Measurements from ENCODE around the gene KRTAP12-4.
"Not testable (repeated sequence)": the region's sequence is repeated elsewhere in the genome, so short reads cannot be mapped to it uniquely, and the experiment has no call there.

Gene KRTAP12-4

DNA sequence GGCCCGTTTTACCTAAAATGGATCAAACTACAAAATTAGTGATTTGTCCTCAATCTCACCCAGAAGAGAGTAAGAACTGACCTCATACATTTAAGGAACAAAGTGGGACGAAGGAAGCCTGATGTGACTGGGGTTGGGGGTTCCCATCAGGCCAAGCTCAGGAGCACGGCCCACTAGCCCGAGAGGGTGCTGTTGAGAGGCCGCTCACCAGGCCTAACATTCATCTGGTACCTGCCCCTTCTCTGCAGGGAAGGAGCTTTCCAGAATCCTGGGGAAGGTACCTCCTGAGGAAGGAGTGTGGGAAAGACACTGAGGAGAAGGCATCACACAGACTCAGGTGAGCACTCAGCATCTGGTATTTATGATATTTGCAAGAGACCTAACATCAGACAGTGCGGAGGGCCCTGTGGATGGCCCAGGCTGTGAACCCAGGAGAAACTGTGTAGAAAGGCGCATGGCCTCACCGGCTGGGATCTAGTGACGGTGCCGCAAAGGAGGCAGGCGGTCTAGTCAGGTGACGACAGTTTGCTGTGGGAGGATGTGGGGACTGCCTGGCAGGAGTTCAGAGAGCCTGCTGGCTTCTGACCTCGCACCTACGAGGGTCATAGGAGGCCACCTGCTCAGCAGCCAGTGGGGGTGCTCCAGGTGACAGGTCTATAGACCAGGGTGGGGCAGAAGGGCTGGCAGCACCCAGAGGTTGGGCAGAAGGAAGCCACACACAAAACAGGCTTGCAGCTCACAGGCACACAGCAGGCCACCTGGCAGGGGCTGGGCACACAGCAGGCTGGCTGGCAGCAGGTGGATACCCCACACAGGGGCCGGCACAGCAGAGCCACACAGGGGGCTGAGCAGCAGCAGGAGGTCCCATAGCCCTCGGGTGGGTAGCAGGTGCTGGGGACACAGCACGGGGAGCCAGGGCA, 543 bp downstream of the KRTAP12-4 start:
- H3K4me3 ChIP-seq (ENCODE audit: low read length) = no peak overlapping the region
- TF ChIP-seq ZNF274 (IDR thresholded peaks at IDR 0.05; ENCODE audit: low read depth, low read length) = no peak

DNA sequence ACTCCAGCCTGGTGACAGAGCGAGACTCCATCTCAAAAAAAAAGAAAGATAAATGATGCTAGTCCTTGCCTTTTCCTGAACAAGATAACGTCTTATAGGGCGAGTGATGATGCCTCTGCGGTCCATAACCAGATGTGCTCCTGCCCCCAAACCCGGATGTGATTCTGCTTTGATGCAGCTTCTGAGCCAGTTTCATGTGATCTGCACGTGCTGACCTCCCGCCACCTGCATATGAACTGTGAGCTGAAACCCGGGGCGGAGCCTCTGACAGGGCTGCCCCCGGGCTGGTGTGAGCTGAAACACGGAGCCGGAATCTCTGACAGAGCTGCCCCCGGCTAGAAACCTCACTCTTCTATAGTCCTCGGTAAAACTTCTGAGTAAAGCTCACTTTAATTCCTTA, 1.3 kb downstream of the KRTAP12-4 start:
- no peak overlapping the region for H3K4me3 ChIP-seq (ENCODE audit: low read length)
- TF ChIP-seq ZNF274 (IDR thresholded peaks at IDR 0.05; ENCODE audit: low read depth, low read length) = no peak

DNA sequence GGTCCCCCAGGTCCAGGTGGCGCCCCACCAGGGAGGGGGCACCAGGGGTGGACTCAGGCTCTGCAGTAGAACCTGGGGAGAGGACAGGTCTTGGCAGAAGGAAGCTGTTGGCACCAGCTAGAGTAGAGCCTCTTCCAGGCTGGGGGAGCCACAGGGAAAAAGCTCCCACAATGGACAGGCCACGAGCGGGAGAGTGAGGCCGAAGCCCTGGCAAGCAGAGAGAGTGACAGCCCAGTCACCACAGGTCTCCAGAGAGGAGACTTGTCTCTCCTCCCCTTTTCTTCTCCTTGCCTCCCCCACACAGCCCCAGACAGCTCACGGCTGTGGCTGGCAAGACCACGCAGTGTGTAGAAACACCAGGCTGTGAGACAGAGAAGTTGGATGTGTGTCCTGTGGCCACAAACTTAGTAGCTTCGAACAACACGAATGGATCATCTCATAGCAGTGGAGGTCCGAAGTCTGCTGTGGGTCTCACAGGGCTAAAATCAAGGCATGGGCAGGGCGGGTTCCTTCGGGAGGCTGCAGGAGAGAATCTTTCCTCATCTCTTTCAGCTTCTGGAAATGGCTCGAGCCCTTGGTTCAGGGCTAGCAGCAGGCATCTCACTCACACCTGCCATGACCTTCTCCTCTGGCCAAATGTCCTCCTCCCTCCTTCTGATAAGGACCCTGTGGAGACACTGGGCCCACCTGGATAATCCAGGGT, 3.3 kb downstream of the KRTAP12-4 start:
- no peak overlapping the region for H3K4me3 ChIP-seq (ENCODE audit: low read length)
- no peak for TF ChIP-seq ZNF274 (IDR thresholded peaks at IDR 0.05; ENCODE audit: low read depth, low read length)

DNA sequence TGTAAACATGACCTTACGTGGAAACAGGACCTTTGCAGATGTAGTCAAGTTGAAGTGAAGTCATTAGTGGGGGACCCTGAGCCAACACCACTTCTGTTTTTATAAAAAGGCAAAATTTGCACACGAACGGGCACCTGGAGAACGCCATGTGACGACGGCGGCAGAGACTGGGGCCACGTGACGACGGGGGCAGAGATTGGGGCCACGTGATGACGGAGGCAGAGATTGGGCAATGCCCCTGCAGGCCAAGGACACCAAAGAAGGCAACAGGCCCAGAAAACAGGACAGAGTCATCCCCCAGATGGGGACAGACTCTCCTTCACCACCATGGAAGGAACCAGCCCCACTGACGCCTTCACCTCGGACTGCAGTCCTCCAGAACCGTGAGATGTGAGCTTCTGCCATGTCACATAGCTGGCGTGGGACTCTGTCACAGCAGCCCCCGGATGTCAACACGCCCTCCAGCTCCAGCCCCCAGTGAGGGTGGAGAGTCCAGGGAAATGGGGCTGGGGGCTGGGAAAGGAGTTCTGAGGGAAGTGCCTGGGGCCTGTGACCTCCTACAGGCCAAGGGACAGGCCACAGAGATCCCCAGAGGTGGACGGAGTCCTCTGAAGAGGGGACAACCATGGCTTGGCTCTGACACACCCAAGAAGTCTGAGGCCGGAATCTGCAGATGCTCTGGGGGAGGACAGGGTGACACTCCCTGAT, 4.0 kb downstream of the KRTAP12-4 start:
- H3K4me3 ChIP-seq (ENCODE audit: low read length) = no peak overlapping the region
- TF ChIP-seq ZNF274 (IDR thresholded peaks at IDR 0.05; ENCODE audit: low read depth, low read length) = no peak

DNA sequence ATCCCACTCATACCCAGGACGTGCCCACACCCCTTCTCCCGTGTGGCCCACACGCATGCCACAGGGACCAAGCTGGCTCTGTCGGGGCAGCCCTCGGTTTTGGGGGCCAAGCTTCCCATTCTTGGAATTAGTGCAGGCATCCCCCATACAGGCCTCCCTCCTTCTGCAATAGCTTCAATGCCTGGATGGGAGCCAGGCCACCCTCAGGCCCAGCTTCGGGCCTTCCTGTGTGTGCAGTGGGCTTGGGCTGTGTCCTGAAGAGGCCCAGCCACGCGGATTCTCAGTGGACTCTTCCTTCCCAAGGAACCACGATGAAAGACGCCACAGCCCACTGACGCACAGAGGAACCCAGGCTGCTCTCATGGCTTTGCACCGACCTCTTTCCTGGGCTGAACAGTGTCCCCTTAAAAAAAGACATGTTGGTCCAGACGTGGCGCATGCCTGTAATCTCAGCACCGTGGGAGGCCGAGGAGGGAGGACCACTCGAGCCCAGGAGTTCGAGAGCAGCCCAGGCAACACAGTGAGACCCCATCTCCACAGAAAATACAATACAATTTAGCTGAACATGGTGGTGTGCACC, 4.8 kb downstream of the KRTAP12-4 start:
- no peak overlapping the region for H3K4me3 ChIP-seq (ENCODE audit: low read length)
- TF ChIP-seq ZNF274 (IDR thresholded peaks at IDR 0.05; ENCODE audit: low read depth, low read length) = no peak

DNA sequence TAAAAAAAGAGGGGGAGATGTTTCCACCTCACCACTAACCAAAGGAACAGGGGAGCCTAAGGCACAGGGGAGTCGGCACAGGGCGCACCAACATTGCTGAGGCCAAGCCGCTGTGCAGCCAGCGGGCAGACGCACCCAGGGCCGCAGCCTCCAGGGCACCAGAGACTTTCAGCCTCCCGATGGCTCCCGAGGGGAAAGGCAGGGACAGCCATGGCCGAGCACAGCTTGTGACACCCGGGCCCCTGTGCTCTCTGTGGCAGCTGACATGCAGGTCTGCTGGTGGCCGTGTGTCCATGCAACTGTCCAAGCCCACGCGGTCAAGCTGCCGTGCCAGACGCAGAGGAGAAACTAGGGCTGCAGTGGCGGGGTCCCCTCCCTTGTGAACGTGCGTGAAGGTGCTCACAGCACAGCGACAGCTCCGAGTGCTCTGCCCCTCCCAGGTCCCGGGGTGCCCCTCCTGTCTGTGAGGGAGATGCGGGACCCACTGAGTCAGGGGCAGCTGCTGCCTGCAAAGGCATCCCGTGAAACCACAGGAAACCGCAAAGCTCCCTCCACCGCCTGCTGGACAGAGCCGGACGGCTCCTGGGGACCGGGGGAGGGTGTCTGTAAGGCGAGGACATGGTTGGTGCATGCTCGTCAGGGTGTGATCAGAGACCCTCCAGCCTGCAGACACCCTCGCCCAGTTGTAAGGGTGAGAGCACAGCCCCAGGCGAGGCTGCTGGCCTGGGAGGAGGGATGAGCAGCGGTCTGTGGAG, 5.7 kb downstream of the KRTAP12-4 start:
- no peak for TF ChIP-seq ZNF274 (IDR thresholded peaks at IDR 0.05; ENCODE audit: low read depth, low read length)
- no peak overlapping the region for H3K4me3 ChIP-seq (ENCODE audit: low read length)

DNA sequence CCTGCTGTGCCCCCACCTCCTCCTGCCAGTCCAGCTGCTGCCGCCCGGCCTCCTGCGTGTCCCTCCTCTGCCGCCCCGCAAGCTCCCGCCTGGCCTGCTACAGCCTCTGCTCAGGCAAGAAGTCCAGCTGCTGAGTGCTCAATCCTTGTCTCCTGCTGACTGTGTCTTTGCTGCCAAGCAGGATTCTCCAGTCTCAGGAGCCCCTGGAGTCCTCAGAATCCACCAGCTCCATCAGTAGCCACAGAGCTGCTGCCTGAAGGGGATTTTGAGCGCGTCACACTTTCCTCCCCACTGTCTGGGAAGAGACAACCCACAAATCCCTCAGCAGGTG, 7.3 kb downstream of the KRTAP12-4 start:
- no peak overlapping the region for H3K4me3 ChIP-seq (ENCODE audit: low read length)
- TF ChIP-seq ZNF274 (IDR thresholded peaks at IDR 0.05; ENCODE audit: low read depth, low read length) = no peak

DNA sequence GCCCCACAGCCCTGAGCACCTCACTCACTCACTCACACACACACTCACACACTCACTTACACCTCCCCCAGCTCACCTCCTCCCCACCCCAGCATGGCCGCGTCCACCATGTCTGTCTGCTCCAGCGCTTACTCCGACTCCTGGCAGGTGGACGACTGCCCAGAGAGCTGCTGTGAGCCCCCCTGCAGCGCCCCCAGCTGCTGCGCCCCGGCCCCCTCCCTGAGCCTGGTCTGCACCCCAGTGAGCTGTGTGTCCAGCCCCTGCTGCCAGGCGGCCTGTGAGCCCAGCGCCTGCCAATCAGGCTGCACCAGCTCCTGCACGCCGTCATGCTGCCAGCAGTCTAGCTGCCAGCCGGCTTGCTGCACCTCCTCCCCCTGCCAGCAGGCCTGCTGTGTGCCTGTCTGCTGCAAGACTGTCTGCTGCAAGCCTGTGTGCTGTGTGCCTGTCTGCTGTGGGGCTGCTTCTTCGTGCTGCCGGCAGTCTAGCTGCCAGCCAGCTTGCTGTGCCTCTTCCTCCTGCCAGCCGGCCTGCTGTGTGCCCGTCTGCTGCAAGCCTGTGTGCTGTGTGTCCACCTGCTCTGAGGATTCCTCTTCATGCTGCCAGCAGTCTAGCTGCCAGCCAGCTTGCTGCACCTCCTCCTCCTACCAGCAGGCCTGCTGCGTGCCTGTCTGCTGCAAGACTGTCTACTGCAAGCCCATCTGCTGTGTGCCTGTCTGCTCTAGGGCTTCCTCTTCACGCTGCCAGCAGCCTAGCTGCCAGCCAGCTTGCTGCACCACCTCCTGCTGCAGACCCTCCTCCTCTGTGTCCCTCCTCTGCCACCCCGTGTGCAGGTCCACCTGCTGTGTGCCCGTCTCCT, 7.9 kb downstream of the KRTAP12-4 start, which contains the start of gene KRTAP10-11:
KRTAP10-11 (plus strand) TSS at position 49 of the 856 bp plus-strand sequence; CDS start at position 94, 45 bp downstream.
- not testable (repeated sequence) for H3K4me3 ChIP-seq (ENCODE audit: low read length)

DNA sequence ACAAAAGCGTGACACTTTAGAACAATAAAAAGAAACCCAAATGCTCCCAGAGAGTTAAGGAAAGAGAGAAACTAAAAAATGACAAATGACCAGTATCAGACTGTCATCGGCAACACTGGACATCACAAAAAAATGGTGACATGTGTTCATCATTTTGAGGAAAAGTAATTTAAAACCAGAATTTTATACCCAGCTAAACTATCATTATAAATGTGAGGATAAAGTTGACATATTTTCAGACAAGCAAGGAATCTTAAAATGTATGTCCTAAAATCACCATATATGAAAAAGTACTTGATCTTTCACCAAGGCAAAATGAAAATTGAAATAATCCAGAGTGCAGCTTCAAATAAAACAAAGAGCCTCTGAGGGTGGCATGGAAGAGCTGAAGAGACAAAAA, 9.6 kb downstream of the KRTAP12-4 start:
- H3K4me3 ChIP-seq (ENCODE audit: low read length) = no peak overlapping the region
- no peak for TF ChIP-seq ZNF274 (IDR thresholded peaks at IDR 0.05; ENCODE audit: low read depth, low read length)

DNA sequence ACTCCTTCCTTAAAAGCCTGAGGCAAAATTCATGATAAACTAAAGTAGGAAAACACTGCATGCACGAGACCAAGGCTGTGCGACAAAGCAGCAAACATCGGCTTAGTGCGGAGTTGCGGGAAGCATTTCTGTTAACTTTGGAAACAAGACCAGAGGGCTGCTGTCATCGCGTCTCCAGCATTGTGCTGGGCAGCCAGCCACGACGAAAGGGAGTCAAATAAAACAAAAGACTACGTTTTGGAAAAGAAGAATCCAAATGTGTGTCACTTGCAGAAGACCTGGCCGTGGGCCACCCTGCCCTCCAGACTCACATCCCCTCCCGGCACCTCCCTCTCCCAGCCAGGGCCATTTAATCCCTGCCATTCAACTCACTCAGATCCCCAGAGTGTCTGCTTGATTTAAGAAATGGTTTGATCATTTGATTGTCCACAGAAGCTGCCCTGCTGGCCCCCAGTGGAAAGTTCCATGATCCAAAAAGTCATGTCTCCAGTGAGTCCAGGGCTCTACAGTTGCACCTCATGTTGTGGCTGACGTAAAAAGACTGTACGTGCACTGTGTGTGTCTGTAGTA, 10.6 kb downstream of the KRTAP12-4 start:
- no peak overlapping the region for H3K4me3 ChIP-seq (ENCODE audit: low read length)
- TF ChIP-seq ZNF274 (IDR thresholded peaks at IDR 0.05; ENCODE audit: low read depth, low read length) = no peak

DNA sequence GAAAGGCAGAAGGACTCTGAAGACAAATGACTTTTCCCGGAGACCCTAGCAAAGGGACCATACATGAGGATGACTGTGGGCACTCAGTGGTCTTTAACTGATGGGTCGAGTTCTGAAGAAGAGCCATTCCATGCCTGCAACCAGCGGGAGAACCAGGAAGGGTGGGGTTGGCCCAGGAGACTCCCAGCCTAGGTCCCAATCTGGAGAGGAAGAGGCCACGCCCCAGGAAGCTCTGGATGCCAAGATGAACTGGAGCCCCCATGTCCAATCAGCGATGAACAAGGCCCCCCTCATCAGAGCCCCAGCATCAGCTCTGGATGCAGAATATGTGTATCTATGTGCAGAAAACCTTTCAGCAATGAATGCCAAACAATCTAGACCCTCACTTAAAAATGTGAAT, 13.7 kb downstream of the KRTAP12-4 start:
- no peak for TF ChIP-seq ZNF274 (IDR thresholded peaks at IDR 0.05; ENCODE audit: low read depth, low read length)
- H3K4me3 ChIP-seq (ENCODE audit: low read length) = no peak overlapping the region

DNA sequence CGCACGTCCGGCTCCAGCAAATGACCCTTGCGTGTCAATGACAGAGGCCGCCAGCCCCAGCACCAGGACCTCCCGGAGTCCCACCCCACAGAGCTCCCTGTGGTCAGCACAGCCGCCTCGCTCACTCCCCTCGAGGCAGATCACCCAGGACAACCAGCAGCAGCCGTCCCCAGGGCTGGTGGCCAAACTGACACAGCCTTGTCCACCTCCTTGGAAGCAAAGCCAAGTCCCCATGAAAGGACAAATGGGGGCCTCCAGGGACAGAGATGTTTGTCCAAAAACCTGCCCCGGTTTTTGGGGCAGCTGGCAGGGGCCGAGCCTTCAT, 15.2 kb downstream of the KRTAP12-4 start:
- TF ChIP-seq ZNF274 (IDR thresholded peaks at IDR 0.05; ENCODE audit: low read depth, low read length) = no peak
- no peak overlapping the region for H3K4me3 ChIP-seq (ENCODE audit: low read length)

DNA sequence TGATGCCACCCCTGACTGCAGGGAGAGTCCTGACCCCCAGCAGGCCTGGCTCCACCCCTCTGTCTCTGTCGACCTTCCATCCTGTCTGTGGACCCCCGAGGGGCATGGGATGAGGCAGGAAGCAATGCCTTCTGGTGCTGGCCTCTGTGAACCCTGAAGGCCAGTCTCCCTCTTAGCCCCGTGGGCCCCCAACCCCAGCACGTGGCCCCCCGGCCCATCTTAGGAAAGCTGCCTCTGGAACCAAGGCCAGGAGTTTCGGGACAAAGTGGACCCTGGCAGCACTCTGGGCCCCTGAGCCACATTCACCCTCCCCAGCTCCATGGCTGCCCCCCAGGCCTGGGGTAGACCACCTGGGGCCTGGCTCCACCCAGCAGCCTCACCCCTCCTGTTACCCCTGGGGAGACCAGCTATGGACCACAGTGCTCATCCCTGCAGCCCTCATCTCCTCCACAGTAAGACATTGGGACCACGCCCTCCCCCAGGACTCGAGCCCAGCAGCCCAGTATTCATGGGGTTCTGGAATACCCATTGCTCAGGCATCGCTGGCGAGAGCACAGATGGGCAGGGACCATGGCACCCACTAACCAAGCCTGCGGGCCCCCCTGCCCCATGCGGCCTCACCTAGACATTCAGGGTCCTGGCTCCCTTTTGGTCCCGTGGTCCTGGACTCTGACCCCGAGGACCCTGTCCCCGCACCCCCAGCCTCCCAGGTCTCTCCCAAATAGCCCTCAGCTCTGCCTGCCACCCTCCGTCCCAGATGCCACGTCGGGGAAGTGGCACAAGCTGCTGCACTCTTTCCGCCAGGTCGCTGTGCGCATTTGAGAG, 15.7 kb downstream of the KRTAP12-4 start:
- H3K4me3 ChIP-seq (ENCODE audit: low read length) = not testable (repeated sequence)

DNA sequence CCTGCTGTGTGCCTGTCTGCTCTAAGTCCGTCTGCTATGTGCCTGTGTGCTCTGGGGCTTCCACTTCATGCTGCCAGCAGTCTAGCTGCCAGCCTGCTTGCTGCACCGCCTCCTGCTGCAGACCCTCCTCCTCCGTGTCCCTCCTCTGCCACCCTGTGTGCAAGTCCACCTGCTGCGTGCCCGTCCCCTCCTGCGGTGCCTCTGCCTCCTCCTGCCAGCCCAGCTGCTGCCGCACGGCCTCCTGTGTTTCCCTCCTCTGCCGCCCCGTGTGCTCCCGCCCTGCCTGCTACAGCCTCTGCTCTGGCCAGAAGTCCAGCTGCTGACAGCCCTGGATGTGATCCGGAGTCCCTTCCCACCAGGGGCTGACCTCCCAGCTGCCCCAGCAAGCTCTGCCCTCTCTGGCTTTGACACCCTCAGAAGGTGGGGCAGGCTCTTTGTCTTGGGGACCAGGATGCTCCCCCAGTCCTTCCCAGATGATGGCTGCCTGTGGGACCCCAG, 16.6 kb downstream of the KRTAP12-4 start:
- H3K4me3 ChIP-seq (ENCODE audit: low read length) = not testable (repeated sequence)
